Thoracic aorta (tissue), 2 donors: Measurements from ENCODE around the gene CCDC91. TPM values are rescaled to one million over a fixed set of nuclear protein-coding genes. Genes with fewer than 3 reads are reported as not detected.

Experiments used
- ATAC-seq: fragments of 150-250 bp; one replicate; pipeline ENCODE4 v1.8.0; 2017; ENCODE audit warnings: low read depth; ENCODE audit not compliant: insufficient number of reproducible peaks, low FRiP score
- DNase-seq: peaks from one replicate; pipeline ENCODE4 v3.0.0-alpha.2; 2020; ENCODE audit warnings: low spot score
- H3K27ac ChIP-seq, 2 donors: fragments of 200-600 bp; sonication (generic); 1 replicate in 1 of 2; 2 replicates in 1 of 2; pipeline ENCODE4 v1.5.1; 2016; ENCODE audit warnings: mild to moderate bottlenecking in 2 of 2, moderate library complexity in 2 of 2
- H3K27me3 ChIP-seq: fragments of 200-600 bp; sonication (generic); replicated peaks from 2 replicates; pipeline ENCODE4 v1.6.0; 2016; ENCODE audit warnings: mild to moderate bottlenecking; ENCODE audit not compliant: insufficient read depth
- H3K36me3 ChIP-seq: fragments of 200-600 bp; sonication (generic); one replicate; pipeline ENCODE4 v1.5.1; 2016
- H3K4me1 ChIP-seq, 2 donors: fragments of 200-600 bp; sonication (generic); 1 replicate in 1 of 2; 2 replicates in 1 of 2; pipeline versions ENCODE4 v1.5.1 to v1.6.0; 2016; ENCODE audit warnings: low read depth in 2 of 2, mild to moderate bottlenecking in 1 of 2; ENCODE audit not compliant: control insufficient read depth in 1 of 2
- H3K4me3 ChIP-seq: fragments of 200-600 bp; sonication (generic); 2 replicates; pipeline ENCODE4 v1.5.1; 2016; ENCODE audit warnings: mild to moderate bottlenecking
- H3K9me3 ChIP-seq: fragments of 200-600 bp; sonication (generic); 2 replicates; pipeline ENCODE4 v1.5.1; 2016
- CTCF ChIP-seq: fragments of 200-600 bp; sonication (generic); IDR thresholded peaks from one replicate; pipeline ENCODE4 v1.5.1; 2019; ENCODE audit warnings: antibody characterized with exemption
- total RNA-seq, 2 donors: library from RNA; depleted of rRNA; stranded (reverse); fragments of >200 nt; gene quantifications; one replicate each; pipeline versions ENCODE4 v1.1.0 to v1.2.3, GENCODE V29; 2016

CCDC91 gene
- total RNA-seq, 2 donors from 2014 or later: 26.6 to 27.6 TPM

GRCh38 chr12:28536088-28536487, 345.8 kb downstream of the CCDC91 start:
- Histone ChIP-seq H3K4me1 (peaks cover 2 to 10% of the 10 kb centered on the region in 2 donors), H3K4me3 (no peak overlapping the region), H3K27ac (no peak overlapping the region)

GRCh38 chr12:28537474-28537873, 347.2 kb downstream of the CCDC91 start:
- no peak overlapping the region for H3K4me3 ChIP-seq
- TF ChIP-seq CTCF: no peak
- peak overlapping the region in 1 of 2 donors; percentile 3 for H3K27ac ChIP-seq
- H3K9me3 ChIP-seq: no peaks in the 10 kb centered on the region
- no peak for DNase-seq
- no peaks in the 10 kb centered on the region for H3K36me3 ChIP-seq
- H3K27me3 ChIP-seq: no peaks in the 10 kb centered on the region
- no peak for ATAC-seq
- H3K4me1 ChIP-seq: peaks cover 2 to 10% of the 10 kb centered on the region in 2 donors

More at GRCh38 chr12:28536088-28536487, 345.8 kb downstream of the CCDC91 start:
- no peak for ATAC-seq
- TF ChIP-seq CTCF: no peak
- H3K9me3 ChIP-seq: no peaks in the 10 kb centered on the region
- H3K27me3 ChIP-seq: no peaks in the 10 kb centered on the region
- DNase-seq: no peak
- no peaks in the 10 kb centered on the region for H3K36me3 ChIP-seq

- ATAC-seq (no peak), DNase-seq (no peak)
- peaks cover 2 to 10% of the 10 kb centered on the region in 2 donors for H3K4me1 ChIP-seq
- no peak overlapping the region for H3K27ac ChIP-seq
- H3K9me3 ChIP-seq: no peaks in the 10 kb centered on the region
- TF ChIP-seq CTCF: no peak
- H3K27me3 ChIP-seq: no peaks in the 10 kb centered on the region
- no peak overlapping the region for H3K4me3 ChIP-seq
- no peaks in the 10 kb centered on the region for H3K36me3 ChIP-seq
These were observed 349.6 kb downstream of the CCDC91 start for GRCh38 chr12:28539691-28540323.

GRCh38 chr12:28540324-28540714, 350.1 kb downstream of the CCDC91 start:
- no peaks in the 10 kb centered on the region for H3K27me3 ChIP-seq
- TF ChIP-seq CTCF: no peak
- H3K27ac ChIP-seq: no peak overlapping the region
- H3K4me1 ChIP-seq: peaks cover 2 to 10% of the 10 kb centered on the region in 2 donors
- DNase-seq (no peak), ATAC-seq (no peak)
- no peaks in the 10 kb centered on the region for H3K36me3 ChIP-seq
- H3K4me3 ChIP-seq: no peak overlapping the region
- H3K9me3 ChIP-seq: no peaks in the 10 kb centered on the region

- ATAC-seq (no peak), DNase-seq (no peak)
- Histone ChIP-seq H3K36me3 (no peaks in the 10 kb centered on the region), H3K4me1 (no peaks in the 10 kb centered on the region), H3K27me3 (no peaks in the 10 kb centered on the region), H3K4me3 (no peak overlapping the region), H3K27ac (no peak overlapping the region), H3K9me3 (no peaks in the 10 kb centered on the region)
- TF ChIP-seq CTCF: no peak
These were observed 353.0 kb downstream of the CCDC91 start for GRCh38 chr12:28543021-28543890.
